Measurements from ENCODE around the gene HMGXB4. TPM values are rescaled to one million over a fixed set of nuclear protein-coding genes. Genes with fewer than 3 reads are reported as not detected.

HMGXB4 gene
- total and polyA plus RNA-seq, 2 of the 4 experiments (the other 2 are of a cell fraction) = 11.8 to 18.5 TPM

DNA sequence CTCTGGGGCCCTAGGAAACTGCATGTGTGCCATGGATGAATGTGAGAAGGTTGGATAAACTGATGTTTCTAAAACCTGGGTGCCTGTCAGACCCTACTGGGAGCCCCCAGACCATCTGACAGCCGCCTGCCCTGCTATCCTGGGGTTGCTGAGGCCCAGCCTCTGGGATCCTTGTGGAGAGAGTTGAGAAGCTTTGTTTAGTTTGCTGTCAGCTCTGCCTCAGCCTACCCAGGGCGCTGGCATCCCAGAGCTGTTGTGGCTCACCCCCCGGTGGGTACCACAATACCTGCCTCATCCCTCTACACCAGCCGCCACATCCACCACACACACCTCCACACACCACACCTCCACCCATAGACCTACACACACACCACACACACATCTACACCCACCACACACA lies 85.1 kb downstream of the HMGXB4 start:
- Histone ChIP-seq H2AK5ac (ENCODE audit: low read depth, low read length) (no peak overlapping the region), H4K5ac (ENCODE audit: low read depth, low read length) (no peak overlapping the region), H3K14ac (replicated peaks; ENCODE audit: low read depth, low read length) (no peak overlapping the region), H3K4me2 (ENCODE audit: low read depth, low read length) (no peak overlapping the region), H2AFZ (replicated peaks; ENCODE audit: low read length, poor library complexity) (no peak overlapping the region), H2BK5ac (ENCODE audit: low read depth, low read length, poor library complexity, severe bottlenecking) (peak overlapping the region; percentile 92), H4K91ac (ENCODE audit: insufficient read depth, low read depth, low read length) (no peak overlapping the region), H2BK20ac (ENCODE audit: low read depth, low read length) (no peak overlapping the region), H3K9me3 (ENCODE audit: control insufficient read depth, insufficient read depth, low read length) (no peaks in the 10 kb centered on the region), H2AK9ac (replicated peaks; ENCODE audit: low read depth, low read length, poor library complexity) (no peak overlapping the region), H3K9ac (ENCODE audit: low read depth, low read length) (no peak overlapping the region), H3K27ac (ENCODE audit: insufficient read depth, low read length) (no peak overlapping the region), H2BK120ac (ENCODE audit: low read depth, low read length) (no peak overlapping the region), H3K4me3 (ENCODE audit: insufficient read depth, low read depth, low read length) (no peak overlapping the region), H3K23ac (ENCODE audit: low read depth, low read length) (no peak overlapping the region), H2BK15ac (ENCODE audit: low read depth, low read length) (no peak overlapping the region), H3K56ac (ENCODE audit: extremely low read depth, insufficient read depth, low read length) (no peak overlapping the region), H3K4ac (ENCODE audit: low read depth, low read length) (no peak overlapping the region), H4K20me1 (ENCODE audit: insufficient read depth, low read length) (no peaks in the 10 kb centered on the region), H3K27me3 (ENCODE audit: control insufficient read depth, insufficient read depth, low read length) (no peaks in the 10 kb centered on the region), H3K79me1 (ENCODE audit: low read depth in 1 of 2, low read length in 2 of 2) (peaks cover 0 to 7% of the 10 kb centered on the region in 2 experiments; a peak in 1 of 4 replicates), H3K9me1 (ENCODE audit: insufficient read depth, low read length) (0 out of 2 replicates have a peak, but pooled peaks cover 3% of the 10 kb centered on the region), H3K4me1 (ENCODE audit: control insufficient read depth, insufficient read depth, low read length) (no peaks in the 10 kb centered on the region), H3K18ac (ENCODE audit: low read depth, low read length) (no peak overlapping the region), H4K8ac (ENCODE audit: low read depth in 2 of 2, low read length in 2 of 2) (no peak overlapping the region), H3K36me3 (ENCODE audit: control insufficient read depth, insufficient read depth, low read length) (peaks cover 64% of the 10 kb centered on the region)
- intact Hi-C loops (cut with micrococcal nuclease) (no loop called here), in situ Hi-C loops (cut with MboI; ENCODE audit: low sequenced_read_pairs) (no loop called here), dilution Hi-C loops (cut with HindIII; ENCODE audit: low sequenced_read_pairs, unreplicated experiment) (no loop called here)
- DNase-seq (no peak), ATAC-seq (ENCODE audit: low read depth) (no peak)
- 100% methylated on average over 1 of the region's 4 CpGs; no CpG with 5 or more reads in 1 of the 2 experiments for WGBS, 2 experiments (ENCODE audit: extremely low coverage in 2 of 2, insufficient read length in 1 of 2)
- CTCF ChIA-PET = no interaction called here
- POLR2A ChIA-PET (ENCODE audit: unreplicated experiment) = no interaction called here
- no peak for TF ChIP-seq CEBPB (IDR thresholded peaks at IDR 0.05; ENCODE audit: low read depth, low read length)
- TF ChIP-seq, protein P1, sequence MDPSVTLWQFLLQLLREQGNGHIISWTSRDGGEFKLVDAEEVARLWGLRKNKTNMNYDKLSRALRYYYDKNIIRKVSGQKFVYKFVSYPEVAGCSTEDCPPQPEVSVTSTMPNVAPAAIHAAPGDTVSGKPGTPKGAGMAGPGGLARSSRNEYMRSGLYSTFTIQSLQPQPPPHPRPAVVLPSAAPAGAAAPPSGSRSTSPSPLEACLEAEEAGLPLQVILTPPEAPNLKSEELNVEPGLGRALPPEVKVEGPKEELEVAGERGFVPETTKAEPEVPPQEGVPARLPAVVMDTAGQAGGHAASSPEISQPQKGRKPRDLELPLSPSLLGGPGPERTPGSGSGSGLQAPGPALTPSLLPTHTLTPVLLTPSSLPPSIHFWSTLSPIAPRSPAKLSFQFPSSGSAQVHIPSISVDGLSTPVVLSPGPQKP (IDR thresholded peaks at IDR 0.05; ENCODE audit: borderline replicate concordance, low read depth, low read length) = no peak
- no peak for TF ChIP-seq POLR2A (IDR thresholded peaks at IDR 0.05; ENCODE audit: low read depth, low read length)
- no peak for TF ChIP-seq RCOR1 (IDR thresholded peaks at IDR 0.05; ENCODE audit: insufficient replicate concordance, low read length)
- TF ChIP-seq NFE2L2 (IDR thresholded peaks at IDR 0.05; ENCODE audit: low read depth, low read length) = no peak
- no peak for TF ChIP-seq SMC3 (IDR thresholded peaks at IDR 0.05; ENCODE audit: low read depth, low read length)
- TF ChIP-seq BHLHE40 (IDR thresholded peaks at IDR 0.05; ENCODE audit: low read depth, low read length) = no peak
- no peak for TF ChIP-seq MAFK (IDR thresholded peaks at IDR 0.05; ENCODE audit: low read depth, low read length)
- TF ChIP-seq FOS (IDR thresholded peaks at IDR 0.05; ENCODE audit: low read depth, low read length) = no peak
- TF ChIP-seq, protein P2, sequence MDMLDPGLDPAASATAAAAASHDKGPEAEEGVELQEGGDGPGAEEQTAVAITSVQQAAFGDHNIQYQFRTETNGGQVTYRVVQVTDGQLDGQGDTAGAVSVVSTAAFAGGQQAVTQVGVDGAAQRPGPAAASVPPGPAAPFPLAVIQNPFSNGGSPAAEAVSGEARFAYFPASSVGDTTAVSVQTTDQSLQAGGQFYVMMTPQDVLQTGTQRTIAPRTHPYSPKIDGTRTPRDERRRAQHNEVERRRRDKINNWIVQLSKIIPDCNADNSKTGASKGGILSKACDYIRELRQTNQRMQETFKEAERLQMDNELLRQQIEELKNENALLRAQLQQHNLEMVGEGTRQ (IDR thresholded peaks at IDR 0.05; ENCODE audit: low read depth, low read length) = no peak
- no peak for TF ChIP-seq RAD21 (IDR thresholded peaks at IDR 0.05; ENCODE audit: low read length)
- no peak for TF ChIP-seq RFX5 (IDR thresholded peaks at IDR 0.05; ENCODE audit: low read depth, low read length)
- TF ChIP-seq MXI1 (IDR thresholded peaks at IDR 0.05; ENCODE audit: borderline replicate concordance, low read depth, low read length) = no peak
- TF ChIP-seq CHD1 (IDR thresholded peaks at IDR 0.05; ENCODE audit: low read depth, low read length) = no peak
- TF ChIP-seq, protein P3, sequence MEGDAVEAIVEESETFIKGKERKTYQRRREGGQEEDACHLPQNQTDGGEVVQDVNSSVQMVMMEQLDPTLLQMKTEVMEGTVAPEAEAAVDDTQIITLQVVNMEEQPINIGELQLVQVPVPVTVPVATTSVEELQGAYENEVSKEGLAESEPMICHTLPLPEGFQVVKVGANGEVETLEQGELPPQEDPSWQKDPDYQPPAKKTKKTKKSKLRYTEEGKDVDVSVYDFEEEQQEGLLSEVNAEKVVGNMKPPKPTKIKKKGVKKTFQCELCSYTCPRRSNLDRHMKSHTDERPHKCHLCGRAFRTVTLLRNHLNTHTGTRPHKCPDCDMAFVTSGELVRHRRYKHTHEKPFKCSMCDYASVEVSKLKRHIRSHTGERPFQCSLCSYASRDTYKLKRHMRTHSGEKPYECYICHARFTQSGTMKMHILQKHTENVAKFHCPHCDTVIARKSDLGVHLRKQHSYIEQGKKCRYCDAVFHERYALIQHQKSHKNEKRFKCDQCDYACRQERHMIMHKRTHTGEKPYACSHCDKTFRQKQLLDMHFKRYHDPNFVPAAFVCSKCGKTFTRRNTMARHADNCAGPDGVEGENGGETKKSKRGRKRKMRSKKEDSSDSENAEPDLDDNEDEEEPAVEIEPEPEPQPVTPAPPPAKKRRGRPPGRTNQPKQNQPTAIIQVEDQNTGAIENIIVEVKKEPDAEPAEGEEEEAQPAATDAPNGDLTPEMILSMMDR (conservative IDR thresholded peaks at IDR 0.05; ENCODE audit: low read depth, low read length) = no peak
- TF ChIP-seq MAZ (IDR thresholded peaks at IDR 0.05; ENCODE audit: borderline replicate concordance, low read depth, low read length) = no peak
- no TSS peak for BruUV-seq (replicated peaks)

Measured in IMR-90 (cell line).